ENCODE data around the gene MANBA. TPM values are rescaled to one million over a fixed set of nuclear protein-coding genes. Genes with fewer than 3 reads are reported as not detected.

MANBA gene
- total RNA-seq, 1 experiment from 2014 or later = 21.4 TPM

- peaks cover 11 to 22% (median 18%) of the 10 kb centered on the region in 3 experiments for H3K36me3 Mint-ChIP-seq (ENCODE audit: insufficient read depth in 1 of 3, low read depth in 3 of 3)
- peaks cover 4% of the 10 kb centered on the region for H3K79me1 ChIP-seq (ENCODE audit: insufficient read depth, low read depth, low read length, poor library complexity, severe bottlenecking)
- no peaks in the 10 kb centered on the region; the same call in 1 of the 2 replicates for H3K4me1 ChIP-seq (ENCODE audit: insufficient read depth, low read length)
- H3K9me3 ChIP-seq (ENCODE audit: control insufficient read depth, low read depth, low read length) = no peaks in the 10 kb centered on the region
- no peak for DNase-seq
- H3K14ac ChIP-seq (ENCODE audit: insufficient read depth, low read length) = no peak overlapping the region
- no peak overlapping the region for H2BK20ac ChIP-seq (ENCODE audit: low read depth, low read length, poor library complexity, severe bottlenecking)
- H3K23ac ChIP-seq (ENCODE audit: insufficient read length, low read depth, low read length) = no peak overlapping the region
- H3K79me2 ChIP-seq (ENCODE audit: insufficient read depth, low read length) = peaks cover 4% of the 10 kb centered on the region; the same call in 1 of the 2 replicates
- H2AK5ac ChIP-seq (ENCODE audit: insufficient read length, low read length) = no peak overlapping the region
- H4K8ac ChIP-seq (replicated peaks; ENCODE audit: insufficient read length, low read depth, low read length) = no peak overlapping the region
- no peak overlapping the region for H3K4me2 ChIP-seq (ENCODE audit: insufficient read depth, insufficient read length, low read length)
- no peak overlapping the region for H2BK5ac ChIP-seq (ENCODE audit: insufficient read length, low read length)
- no peaks in the 10 kb centered on the region for H3K27me3 Mint-ChIP-seq (ENCODE audit: low read depth)
- no peaks in the 10 kb centered on the region for H3K23me2 ChIP-seq (ENCODE audit: insufficient read length, low read depth, low read length, poor library complexity, severe bottlenecking)
- H2BK120ac ChIP-seq (ENCODE audit: low read depth, low read length, poor library complexity, severe bottlenecking) = no peak overlapping the region
- H3K4ac ChIP-seq (ENCODE audit: low read depth, low read length) = no peak overlapping the region
- H2BK15ac ChIP-seq (ENCODE audit: low read depth, low read length) = no peak overlapping the region
- no peak overlapping the region for H3K18ac ChIP-seq (ENCODE audit: insufficient read length, low read depth, low read length)
- no peak overlapping the region for H4K5ac ChIP-seq (ENCODE audit: insufficient read length, low read depth, low read length)
- H3K27ac ChIP-seq (ENCODE audit: insufficient read length, low read depth, low read length) = no peak overlapping the region
- H3T11ph ChIP-seq (ENCODE audit: low read length) = no peak overlapping the region
- no peaks in the 10 kb centered on the region for H3K27me3 ChIP-seq (ENCODE audit: insufficient read depth, low read length)
- no peak overlapping the region for H2BK12ac ChIP-seq (ENCODE audit: insufficient read length, low read depth, low read length)
- TF ChIP-seq CTCF (conservative IDR thresholded peaks at IDR 0.05) = no peak
- H2AFZ ChIP-seq (ENCODE audit: low read length) = no peak overlapping the region
- no peak overlapping the region; a peak in 1 of 7 replicates for H3K27ac Mint-ChIP-seq
- no peaks in the 10 kb centered on the region for H4K20me1 ChIP-seq (ENCODE audit: control insufficient read depth, insufficient read depth, insufficient read length)
- no CpG with 5 or more reads among the region's 5 CpGs for WGBS (ENCODE audit: extremely low coverage, insufficient read length, low lambda C conversion rate)
- H3K9ac ChIP-seq (ENCODE audit: extremely low read depth, insufficient read length, low read length) = no peak overlapping the region
- no peak overlapping the region for H4K91ac ChIP-seq (ENCODE audit: insufficient read length, low read depth, low read length)
- H3K4me3 Mint-ChIP-seq = no peak overlapping the region
- peaks cover 24 to 28% of the 10 kb centered on the region in 2 experiments for H3K4me1 Mint-ChIP-seq
- H3K56ac ChIP-seq (ENCODE audit: insufficient read length, low read depth, low read length) = no peak overlapping the region
- peaks cover 0 to 4% of the 10 kb centered on the region in 2 experiments; a peak in 2 of 5 replicates for H3K9me3 Mint-ChIP-seq
Measured at GRCh38 chr4:102734591-102735385, 26.0 kb downstream of the MANBA start.
